Neuron (in vitro differentiated cells): ENCODE data around the gene FOCAD.

ENCODE experiments used
- H2AFZ ChIP-seq: one replicate; pipeline ENCODE4 v1.6.1; 2013; ENCODE audit warnings: low read depth, mild to moderate bottlenecking, inconsistent platforms, low read length, moderate library complexity
- H3K27me3 ChIP-seq: one replicate; pipeline ENCODE4 v1.6.1; 2013; ENCODE audit warnings: low read length; ENCODE audit not compliant: insufficient read depth
- H3K36me3 ChIP-seq: one replicate; pipeline ENCODE4 v1.6.1; 2013; ENCODE audit warnings: low read length; ENCODE audit not compliant: insufficient read depth
- H3K4me1 ChIP-seq: one replicate; pipeline ENCODE4 v1.6.1; 2013; ENCODE audit warnings: low read length; ENCODE audit not compliant: insufficient read depth
- H3K4me3 ChIP-seq: 2 replicates; pipeline ENCODE4 v1.5.1; 2013; ENCODE audit warnings: mild to moderate bottlenecking, low read length, moderate library complexity
- H3K9me3 ChIP-seq: one replicate; pipeline ENCODE4 v1.6.1; 2013; ENCODE audit warnings: low read length

Gene FOCAD

DNA sequence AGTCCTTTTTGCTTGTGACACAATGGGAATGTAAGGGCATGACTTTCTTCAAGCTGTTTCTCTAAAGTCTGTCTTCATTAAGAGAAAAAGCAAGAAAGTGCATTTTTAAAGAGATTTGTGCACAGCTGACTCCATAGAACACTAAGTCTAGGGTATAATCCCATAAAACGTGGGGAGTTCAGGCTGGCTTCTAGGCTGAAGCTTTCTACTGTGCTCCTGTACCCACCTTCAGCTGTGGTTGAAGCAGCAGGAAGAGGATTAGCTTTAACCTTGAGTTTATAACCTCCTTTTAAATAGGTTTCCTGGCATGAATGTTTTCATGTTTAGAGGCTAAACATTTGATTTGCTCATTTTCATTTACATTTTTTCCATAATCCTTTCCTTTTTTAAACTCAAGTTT, 220.9 kb downstream of the FOCAD start:
- H3K4me1 ChIP-seq, result peaks cover 8% of the 10 kb centered on the region
- no peaks in the 10 kb centered on the region for H3K9me3 ChIP-seq
- no peak overlapping the region for H2AFZ ChIP-seq
- H3K36me3 ChIP-seq, result peaks cover 6% of the 10 kb centered on the region
- no peaks in the 10 kb centered on the region for H3K27me3 ChIP-seq
- H3K4me3 ChIP-seq, result no peak overlapping the region

DNA sequence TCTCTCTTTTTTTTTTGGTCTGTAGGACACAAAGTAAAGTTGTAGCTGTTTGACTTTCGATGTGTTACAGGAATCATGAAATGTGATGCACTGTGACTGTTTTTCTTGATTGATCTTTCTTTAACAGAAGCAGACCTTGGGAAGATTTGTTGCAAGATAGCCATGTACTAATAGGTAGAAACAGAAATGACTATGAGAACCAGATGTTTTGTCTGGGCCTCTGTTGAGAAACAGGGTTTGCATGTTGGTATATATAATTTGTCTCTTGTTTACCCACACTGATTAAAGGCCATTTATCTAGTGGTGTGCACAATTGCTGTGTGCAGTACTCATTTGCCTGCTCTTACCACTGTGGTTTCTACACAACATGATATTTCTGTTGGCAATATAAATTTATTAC, 222.3 kb downstream of the FOCAD start:
- H3K4me3 ChIP-seq, result no peak overlapping the region
- H3K36me3 ChIP-seq, result peaks cover 10% of the 10 kb centered on the region
- H3K4me1 ChIP-seq, result peaks cover 8% of the 10 kb centered on the region
- H3K9me3 ChIP-seq, result no peaks in the 10 kb centered on the region
- H2AFZ ChIP-seq, result no peak overlapping the region
- H3K27me3 ChIP-seq, result no peaks in the 10 kb centered on the region

DNA sequence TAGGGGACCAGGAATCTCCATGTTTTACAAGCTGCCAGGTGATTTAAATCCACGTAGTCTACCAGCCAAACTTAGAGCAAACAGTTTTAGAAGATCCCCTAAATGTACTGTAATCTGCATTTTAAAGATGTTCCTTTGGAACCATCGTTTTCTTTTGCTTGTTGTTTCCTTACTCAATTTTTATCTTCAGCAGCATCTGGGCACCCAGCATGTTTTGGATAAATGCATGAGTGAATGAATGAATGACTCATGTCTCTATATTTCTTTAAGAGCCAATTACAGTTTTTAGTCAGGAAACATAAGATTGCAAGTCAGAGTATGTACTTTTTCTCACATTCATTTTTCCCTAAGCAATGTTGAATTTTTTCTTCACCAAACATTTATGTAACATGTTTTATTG, 224.4 kb downstream of the FOCAD start:
- no peak overlapping the region for H2AFZ ChIP-seq
- peaks cover 20% of the 10 kb centered on the region for H3K36me3 ChIP-seq
- H3K4me1 ChIP-seq, result peaks cover 2% of the 10 kb centered on the region
- H3K9me3 ChIP-seq, result no peaks in the 10 kb centered on the region
- no peaks in the 10 kb centered on the region for H3K27me3 ChIP-seq
- H3K4me3 ChIP-seq, result no peak overlapping the region

DNA sequence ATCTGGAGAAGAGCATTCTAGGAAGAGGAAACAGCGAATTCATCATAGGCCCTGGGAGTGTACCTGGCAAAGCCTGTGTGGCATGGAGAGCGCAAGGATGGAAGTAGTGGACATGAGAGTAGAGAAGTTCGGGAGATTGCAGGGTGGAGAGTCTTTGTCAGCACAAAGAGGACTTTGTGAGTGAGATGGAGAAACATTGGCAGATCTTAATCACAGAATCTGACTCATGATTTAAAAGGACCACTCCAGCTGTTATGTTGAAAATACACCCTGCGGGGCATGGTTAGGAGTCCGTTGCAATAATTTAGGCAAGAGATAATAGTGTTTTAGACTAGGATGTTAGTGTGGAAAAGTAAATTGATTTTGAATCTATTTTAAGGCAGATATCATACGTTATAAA, 230.5 kb downstream of the FOCAD start:
- Histone ChIP-seq H3K36me3 (peaks cover 37% of the 10 kb centered on the region), H3K4me1 (no peaks in the 10 kb centered on the region), H3K27me3 (no peaks in the 10 kb centered on the region), H2AFZ (no peak overlapping the region), H3K9me3 (peaks cover 4% of the 10 kb centered on the region), H3K4me3 (no peak overlapping the region)

DNA sequence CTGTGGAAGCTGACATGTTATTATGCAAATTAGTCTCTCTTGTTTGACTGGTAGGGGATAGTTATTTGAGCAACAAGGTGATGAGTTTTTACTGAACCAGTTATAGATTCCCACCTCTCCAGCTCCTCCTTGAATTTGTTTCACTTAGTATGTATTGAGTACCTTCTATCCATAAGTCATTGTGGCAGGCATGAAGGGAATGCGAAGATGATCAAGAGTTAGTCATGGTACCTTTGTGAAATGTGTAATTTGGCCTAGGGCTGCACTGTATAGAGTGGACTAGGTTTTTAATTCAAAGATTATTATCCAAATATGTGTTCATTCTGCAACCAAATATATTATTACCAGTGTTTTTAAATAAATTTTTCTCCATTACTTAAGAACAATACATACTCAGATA, 237.3 kb downstream of the FOCAD start:
- peaks cover 4% of the 10 kb centered on the region for H3K9me3 ChIP-seq
- H2AFZ ChIP-seq, result no peak overlapping the region
- H3K4me3 ChIP-seq, result no peak overlapping the region

DNA sequence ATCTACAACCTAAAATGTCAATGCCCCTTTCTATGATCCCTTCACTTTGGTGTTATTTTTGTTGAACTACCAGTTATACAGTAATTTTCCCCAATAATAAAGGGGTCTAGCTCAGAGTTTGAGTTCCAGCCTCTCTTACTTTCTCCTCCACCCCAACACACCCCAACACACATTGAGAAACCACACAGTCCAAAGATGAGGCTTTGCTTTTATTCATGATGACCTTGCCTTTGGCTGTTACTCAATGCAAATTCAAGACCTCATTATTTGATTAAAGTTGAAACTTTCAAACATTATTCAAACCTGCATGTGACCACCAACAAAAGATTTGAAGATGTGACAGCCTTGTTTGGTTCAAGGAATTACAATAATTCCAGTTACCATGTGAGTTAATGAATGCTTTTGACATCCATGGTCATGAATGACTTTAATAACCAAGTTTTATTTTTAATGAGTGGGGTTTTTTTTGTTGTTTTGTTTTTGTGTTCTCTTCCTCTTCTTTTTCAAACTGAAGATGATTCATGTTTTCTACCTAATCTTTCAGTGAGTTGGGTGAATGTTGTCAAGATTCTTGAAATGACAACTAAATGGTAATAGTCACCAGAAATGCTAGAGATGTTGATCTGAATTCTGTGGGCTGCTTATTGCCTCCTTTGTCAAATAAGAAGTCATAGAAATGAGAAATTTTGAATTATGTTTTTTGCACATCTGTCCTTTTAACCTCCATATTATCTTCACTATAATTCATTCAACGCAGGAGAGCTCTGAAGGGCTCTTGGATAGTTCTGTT, 241.4 kb downstream of the FOCAD start:
- Histone ChIP-seq H3K4me3 (no peak overlapping the region), H3K9me3 (no peaks in the 10 kb centered on the region), H2AFZ (no peak overlapping the region), H3K36me3 (peaks cover 14% of the 10 kb centered on the region), H3K4me1 (no peaks in the 10 kb centered on the region), H3K27me3 (no peaks in the 10 kb centered on the region)

More for the DNA sequence above, 237.3 kb downstream of the FOCAD start:
- Histone ChIP-seq H3K36me3 (peaks cover 15% of the 10 kb centered on the region), H3K4me1 (no peaks in the 10 kb centered on the region), H3K27me3 (no peaks in the 10 kb centered on the region)

DNA sequence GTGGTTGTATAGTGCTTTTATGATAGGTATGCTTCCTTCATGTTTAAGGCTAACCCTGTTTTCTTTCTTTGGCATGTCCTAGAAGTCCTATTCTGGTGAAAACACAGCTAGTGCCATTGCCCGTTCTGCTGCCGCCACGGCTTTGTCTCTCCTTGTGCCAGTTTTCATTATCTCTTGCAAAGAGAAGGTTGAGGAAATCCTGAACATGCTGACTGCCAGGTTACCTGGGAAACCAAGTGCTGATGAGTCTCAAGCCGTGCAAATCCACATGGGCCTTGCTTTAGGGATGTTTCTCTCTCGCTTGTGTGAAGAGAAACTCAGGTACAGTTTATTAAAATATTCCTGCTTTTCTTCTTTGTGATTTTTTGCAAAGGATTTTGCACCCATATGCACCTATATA, 245.2 kb downstream of the FOCAD start:
- Histone ChIP-seq H3K36me3 (peaks cover 24% of the 10 kb centered on the region), H3K9me3 (no peaks in the 10 kb centered on the region), H3K4me3 (no peak overlapping the region), H3K4me1 (no peaks in the 10 kb centered on the region), H3K27me3 (no peaks in the 10 kb centered on the region), H2AFZ (no peak overlapping the region)

DNA sequence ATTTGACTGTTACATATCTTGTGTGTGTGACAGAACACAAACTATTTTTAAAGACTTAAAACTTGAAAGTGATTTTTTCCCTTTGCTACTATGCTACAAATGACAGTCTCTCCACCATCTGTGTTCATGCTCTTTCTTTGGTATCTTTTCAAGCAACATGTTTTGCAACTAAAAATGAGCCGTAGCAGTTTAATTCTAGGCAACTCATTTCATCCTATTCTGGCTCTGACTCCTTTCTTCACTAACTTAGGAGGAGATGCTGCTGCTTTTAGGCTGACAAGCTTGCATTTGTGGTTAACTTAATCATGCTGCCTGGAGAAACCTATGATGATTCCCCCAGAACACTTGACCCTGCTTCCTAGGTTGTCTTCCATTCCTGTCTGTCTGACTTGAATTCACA, 246.8 kb downstream of the FOCAD start:
- Histone ChIP-seq H3K4me1 (no peaks in the 10 kb centered on the region), H2AFZ (no peak overlapping the region), H3K36me3 (peaks cover 27% of the 10 kb centered on the region), H3K9me3 (no peaks in the 10 kb centered on the region), H3K27me3 (no peaks in the 10 kb centered on the region), H3K4me3 (no peak overlapping the region)

DNA sequence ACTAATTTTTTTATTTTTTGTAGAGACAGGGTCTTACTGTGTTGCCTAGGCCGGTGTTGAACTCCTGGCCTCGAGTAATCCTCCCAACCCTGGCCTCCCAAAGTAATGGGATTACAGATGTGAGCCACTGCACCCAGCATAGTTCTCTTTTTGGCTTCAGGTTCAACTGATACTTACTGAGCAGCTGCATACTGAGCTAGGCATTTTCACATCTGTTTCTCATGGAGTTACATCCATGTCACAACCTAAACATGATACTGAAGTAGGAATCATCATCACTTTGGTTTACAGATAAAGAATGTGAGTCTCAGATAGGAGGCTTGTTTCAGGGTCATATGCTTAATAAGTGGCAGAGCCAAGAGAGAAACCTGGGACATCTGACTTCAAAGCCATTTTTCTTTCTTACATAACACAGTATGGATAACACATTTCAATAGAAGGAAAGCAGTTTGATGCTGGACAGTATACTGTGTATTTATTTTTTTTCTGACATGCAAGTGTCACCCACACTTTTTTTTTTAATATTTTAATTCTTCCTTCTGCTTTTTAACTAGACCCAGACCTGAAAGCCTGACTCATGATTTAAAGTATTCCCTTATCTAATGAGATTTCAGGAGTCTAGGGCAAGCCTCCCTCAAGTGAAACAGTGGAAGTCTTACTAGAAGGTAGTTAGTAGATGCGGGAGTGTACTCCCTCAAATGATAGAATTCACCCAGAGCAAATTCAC, 256.6 kb downstream of the FOCAD start:
- H3K27me3 ChIP-seq, result no peaks in the 10 kb centered on the region
- H3K4me1 ChIP-seq, result peaks cover 35% of the 10 kb centered on the region
- H3K36me3 ChIP-seq, result peaks cover 5% of the 10 kb centered on the region
- H3K9me3 ChIP-seq, result peaks cover 4% of the 10 kb centered on the region
- no peak overlapping the region for H3K4me3 ChIP-seq
- H2AFZ ChIP-seq, result no peak overlapping the region

DNA sequence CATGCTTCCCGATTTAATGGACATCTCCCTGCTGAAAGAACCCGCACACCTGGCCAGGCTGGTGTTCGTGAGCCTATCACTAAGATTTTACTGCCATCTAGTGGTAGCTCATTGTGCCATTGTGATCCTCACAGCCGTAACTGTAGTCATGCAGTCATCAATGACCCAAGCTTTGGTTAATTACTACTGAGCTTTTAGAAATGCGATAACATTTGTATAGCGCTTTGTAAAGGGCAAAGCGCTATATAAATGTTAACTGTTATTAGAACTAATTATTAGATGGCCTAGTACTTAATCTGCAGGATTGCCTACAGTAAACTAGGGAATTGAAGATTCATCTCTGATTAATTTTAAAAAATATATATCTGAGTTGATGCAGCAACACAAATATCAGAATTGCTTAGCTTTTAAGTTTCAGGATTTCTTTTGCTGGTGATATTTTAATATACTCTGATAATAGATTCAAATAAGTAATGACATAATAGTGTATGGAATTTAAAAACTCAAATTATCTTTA, 257.2 kb downstream of the FOCAD start:
- Histone ChIP-seq H3K36me3 (peaks cover 3% of the 10 kb centered on the region), H2AFZ (no peak overlapping the region), H3K4me1 (peaks cover 41% of the 10 kb centered on the region), H3K4me3 (no peak overlapping the region), H3K9me3 (peaks cover 4% of the 10 kb centered on the region), H3K27me3 (no peaks in the 10 kb centered on the region)

DNA sequence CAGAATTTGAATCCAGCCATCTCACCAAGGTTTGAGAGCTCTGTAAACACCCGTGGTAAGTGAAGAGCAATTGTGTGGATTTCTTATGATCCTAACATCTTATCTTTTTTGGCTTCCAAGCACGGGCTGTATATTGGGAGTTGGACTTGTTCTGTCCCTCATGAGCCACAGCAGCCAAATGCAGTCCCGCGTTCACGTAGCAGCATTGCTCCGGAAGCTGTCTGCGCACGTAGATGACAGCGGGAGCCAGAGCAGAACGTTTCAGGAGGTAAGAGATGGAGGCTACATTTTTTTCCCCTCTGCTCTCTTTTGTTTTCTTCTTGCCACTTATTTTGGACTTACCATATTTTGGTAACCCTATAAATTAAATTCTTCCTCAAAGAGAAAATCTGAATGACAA, 260.4 kb downstream of the FOCAD start:
- Histone ChIP-seq H3K4me1 (peaks cover 50% of the 10 kb centered on the region), H3K4me3 (no peak overlapping the region), H3K36me3 (peaks cover 3% of the 10 kb centered on the region), H3K27me3 (no peaks in the 10 kb centered on the region), H3K9me3 (no peaks in the 10 kb centered on the region), H2AFZ (no peak overlapping the region)

DNA sequence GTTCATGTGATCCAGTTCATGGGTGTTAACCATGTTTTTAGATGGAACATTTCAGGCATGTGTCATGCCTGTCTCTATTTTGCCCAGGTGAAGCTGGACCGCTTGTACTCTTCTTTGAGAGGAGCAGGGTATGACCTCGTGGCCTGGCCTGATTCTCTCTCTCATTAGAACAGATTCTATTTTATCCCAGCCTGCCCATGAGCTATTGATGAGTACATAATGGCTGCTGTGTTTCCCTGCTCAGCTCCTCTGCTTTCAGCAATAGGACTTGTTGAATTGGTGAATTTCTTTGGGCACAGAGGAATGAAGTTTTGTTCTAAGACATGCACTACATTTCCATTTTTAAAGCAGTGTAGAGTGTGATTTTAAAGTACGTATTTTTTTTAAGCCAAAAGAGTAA, 261.2 kb downstream of the FOCAD start:
- H3K4me3 ChIP-seq, result no peak overlapping the region
- H3K4me1 ChIP-seq, result peaks cover 50% of the 10 kb centered on the region
- no peak overlapping the region for H2AFZ ChIP-seq
- no peaks in the 10 kb centered on the region for H3K9me3 ChIP-seq
- peaks cover 6% of the 10 kb centered on the region for H3K36me3 ChIP-seq
- no peaks in the 10 kb centered on the region for H3K27me3 ChIP-seq

DNA sequence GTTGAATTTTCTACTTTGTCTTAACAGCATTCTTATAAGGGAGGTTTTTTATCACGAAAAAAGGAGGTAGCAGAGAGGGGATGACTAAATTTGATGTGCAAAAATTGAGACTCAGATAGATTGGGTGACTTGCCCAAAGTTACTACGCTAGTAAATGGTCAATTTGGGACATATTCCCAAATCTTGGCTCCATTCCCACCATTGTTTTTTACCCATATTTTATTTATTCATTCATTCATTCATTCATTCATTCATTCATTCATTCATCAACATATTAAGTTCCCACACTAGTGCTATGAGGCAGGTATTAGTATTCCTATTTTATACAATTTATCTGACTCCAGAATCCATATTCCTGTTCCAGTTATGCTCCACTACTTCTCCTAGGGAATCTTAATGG, 261.8 kb downstream of the FOCAD start:
- Histone ChIP-seq H3K4me3 (no peak overlapping the region), H3K27me3 (no peaks in the 10 kb centered on the region), H3K9me3 (no peaks in the 10 kb centered on the region), H3K36me3 (peaks cover 10% of the 10 kb centered on the region), H3K4me1 (peaks cover 50% of the 10 kb centered on the region), H2AFZ (no peak overlapping the region)
